SK-N-SH treated with all-trans-retinoic acid at 6 μM for 48 hours (cell line): ENCODE results near the gene SEBOX.

Source experiments
- ATAC-seq: fragments of 200-7000 bp; cut with Tn5 transposase; 3 replicates; pipeline ENCODE4 v1.9.1; 2020; ENCODE audit warnings: mild to moderate bottlenecking, moderate library complexity
- ARNTL ChIP-seq: fragments of 450-650 bp; formaldehyde crosslinking; IDR thresholded peaks from 2 replicates; pipeline ENCODE4 v1.5.0; 2020; ENCODE audit warnings: low read depth, mild to moderate bottlenecking, moderate library complexity, borderline replicate concordance
- BACH2 ChIP-seq: fragments of 250-450 bp; sonication (Bioruptor Pico); IDR thresholded peaks from 2 replicates; pipeline ENCODE4 v1.9.0; 2021; ENCODE audit warnings: mild to moderate bottlenecking, borderline replicate concordance
- CSDC2 ChIP-seq: fragments of 250-450 bp; sonication (Bioruptor Pico); IDR thresholded peaks from 2 replicates; pipeline ENCODE4 v1.5.0; 2020; ENCODE audit warnings: mild to moderate bottlenecking, moderate library complexity
- GLIS3 ChIP-seq: fragments of 250-450 bp; sonication (Bioruptor Pico); IDR thresholded peaks from 2 replicates; pipeline ENCODE4 v1.5.0; 2020; ENCODE audit warnings: mild to moderate bottlenecking, moderate library complexity
- ISL1 ChIP-seq: fragments of 250-450 bp; sonication (Bioruptor Pico); IDR thresholded peaks from 2 replicates; pipeline ENCODE4 v2.1.2; 2022; ENCODE audit warnings: mild to moderate bottlenecking, moderate library complexity
- OSR1 ChIP-seq: fragments of 250-450 bp; sonication (Bioruptor Pico); IDR thresholded peaks from 2 replicates; pipeline ENCODE4 v1.8.0; 2022; ENCODE audit warnings: moderate library complexity, mild to moderate bottlenecking, inconsistent platforms
- PPARA ChIP-seq: fragments of 250-450 bp; sonication (Bioruptor Pico); IDR thresholded peaks from 2 replicates; pipeline ENCODE4 v1.5.0; 2020; ENCODE audit warnings: mild to moderate bottlenecking, borderline replicate concordance
- RARB ChIP-seq: fragments of 250-450 bp; sonication (Bioruptor Pico); IDR thresholded peaks from 2 replicates; pipeline ENCODE4 v1.8.0; 2021; ENCODE audit warnings: mild to moderate bottlenecking, moderate library complexity
- SNAI2 ChIP-seq: fragments of 250-450 bp; sonication (Bioruptor Pico); IDR thresholded peaks from 2 replicates; pipeline ENCODE4 v1.5.0; 2020; ENCODE audit warnings: mild to moderate bottlenecking, moderate library complexity
- TCF4 ChIP-seq: fragments of 250-450 bp; sonication (Bioruptor Pico); IDR thresholded peaks from 2 replicates; pipeline ENCODE4 v1.8.0; 2021; ENCODE audit warnings: mild to moderate bottlenecking, moderate library complexity, borderline replicate concordance
- TOX ChIP-seq: fragments of 250-450 bp; sonication (Bioruptor Pico); IDR thresholded peaks from 2 replicates; pipeline ENCODE4 v1.8.0; 2021; ENCODE audit warnings: mild to moderate bottlenecking, moderate library complexity, borderline replicate concordance
- ZC3H10 ChIP-seq: fragments of 250-450 bp; sonication (Bioruptor Pico); IDR thresholded peaks from 2 replicates; pipeline ENCODE4 v1.5.1; 2021; ENCODE audit warnings: mild to moderate bottlenecking, moderate library complexity
- ZFP3 ChIP-seq: fragments of 250-450 bp; sonication (Bioruptor Pico); IDR thresholded peaks from 2 replicates; pipeline ENCODE4 v1.5.0; 2020; ENCODE audit warnings: mild to moderate bottlenecking, moderate library complexity
- ZFP30 ChIP-seq: fragments of 450-650 bp; formaldehyde crosslinking; IDR thresholded peaks from 2 replicates; pipeline ENCODE4 v1.5.0; 2022; ENCODE audit warnings: mild to moderate bottlenecking, moderate library complexity
- ZNF565 ChIP-seq: fragments of 450-650 bp; formaldehyde crosslinking; conservative IDR thresholded peaks from 2 replicates; pipeline ENCODE4 v1.5.0; 2020; ENCODE audit warnings: low read depth, mild to moderate bottlenecking, moderate library complexity
- ZNF8 ChIP-seq: fragments of 450-650 bp; formaldehyde crosslinking; IDR thresholded peaks from 2 replicates; pipeline ENCODE4 v1.5.0; 2020; ENCODE audit warnings: mild to moderate bottlenecking, moderate library complexity
- TF ChIP-seq, protein P1 (sequence below): fragments of 250-450 bp; sonication (Bioruptor Pico); IDR thresholded peaks from 2 replicates; pipeline ENCODE4 v1.5.1; 2021; ENCODE audit warnings: mild to moderate bottlenecking, moderate library complexity
- TF ChIP-seq, protein P2 (sequence below): fragments of 250-450 bp; sonication (Bioruptor Pico); IDR thresholded peaks from 2 replicates; pipeline ENCODE4 v1.5.1; 2020; ENCODE audit warnings: low read depth, mild to moderate bottlenecking, moderate library complexity
- TF ChIP-seq, protein P3 (sequence below): fragments of 250-450 bp; sonication (Bioruptor Pico); IDR thresholded peaks from 2 replicates; pipeline ENCODE4 v1.8.0; 2021; ENCODE audit warnings: low read depth, mild to moderate bottlenecking, moderate library complexity, borderline replicate concordance
- TF ChIP-seq, protein P4 (sequence below): fragments of 250-450 bp; sonication (Bioruptor Pico); IDR thresholded peaks from 2 replicates; pipeline ENCODE4 v1.8.0; 2020; ENCODE audit warnings: mild to moderate bottlenecking, moderate library complexity, borderline replicate concordance

SEBOX gene

DNA sequence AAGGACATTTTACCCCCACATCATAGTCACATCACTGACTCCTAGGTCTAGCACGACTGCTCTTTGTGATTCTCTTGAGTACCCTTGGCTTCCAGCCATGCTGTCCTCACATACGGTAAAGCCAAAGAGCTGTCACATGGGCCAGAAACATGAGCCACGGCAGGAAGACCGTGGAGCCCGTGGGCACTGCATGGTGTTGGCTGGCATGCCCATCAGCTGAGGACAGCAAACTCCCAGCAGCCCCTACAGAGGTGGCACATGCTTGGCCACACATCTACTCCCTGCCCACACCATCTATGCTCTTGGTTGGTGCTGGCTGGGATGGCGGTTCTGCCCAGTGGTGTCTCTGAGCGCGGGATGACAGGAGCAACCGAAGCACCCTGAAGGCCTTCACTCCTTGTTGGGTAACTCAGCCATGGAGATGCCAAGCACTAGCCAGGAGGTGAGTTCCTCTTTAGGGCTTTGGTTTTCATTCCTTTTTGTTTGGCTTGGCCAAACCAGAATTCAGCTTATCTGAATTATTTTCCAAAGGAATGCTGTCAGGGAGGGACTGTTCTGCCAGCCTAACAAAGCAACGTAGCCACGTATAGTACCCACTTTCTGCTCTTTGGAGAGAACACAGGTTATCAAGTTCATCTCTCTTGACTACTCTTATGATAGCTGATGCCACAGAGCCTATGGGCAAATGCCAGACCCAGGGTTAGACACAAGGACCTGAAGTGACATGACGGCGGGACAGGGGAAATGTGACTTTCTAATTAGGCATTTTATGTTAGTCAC is 19.4 kb downstream of the SEBOX start:
- no peak for TF ChIP-seq PPARA (CRISPR knock-in tag)
- TF ChIP-seq CSDC2 (CRISPR knock-in tag): no peak
- TF ChIP-seq SNAI2 (CRISPR knock-in tag): no peak
- no peak for TF ChIP-seq GLIS3 (CRISPR knock-in tag)
- no peak for TF ChIP-seq ZNF8
- no peak for TF ChIP-seq BACH2
- no peak for TF ChIP-seq ISL1 (CRISPR knock-in tag)
- TF ChIP-seq, protein P1, sequence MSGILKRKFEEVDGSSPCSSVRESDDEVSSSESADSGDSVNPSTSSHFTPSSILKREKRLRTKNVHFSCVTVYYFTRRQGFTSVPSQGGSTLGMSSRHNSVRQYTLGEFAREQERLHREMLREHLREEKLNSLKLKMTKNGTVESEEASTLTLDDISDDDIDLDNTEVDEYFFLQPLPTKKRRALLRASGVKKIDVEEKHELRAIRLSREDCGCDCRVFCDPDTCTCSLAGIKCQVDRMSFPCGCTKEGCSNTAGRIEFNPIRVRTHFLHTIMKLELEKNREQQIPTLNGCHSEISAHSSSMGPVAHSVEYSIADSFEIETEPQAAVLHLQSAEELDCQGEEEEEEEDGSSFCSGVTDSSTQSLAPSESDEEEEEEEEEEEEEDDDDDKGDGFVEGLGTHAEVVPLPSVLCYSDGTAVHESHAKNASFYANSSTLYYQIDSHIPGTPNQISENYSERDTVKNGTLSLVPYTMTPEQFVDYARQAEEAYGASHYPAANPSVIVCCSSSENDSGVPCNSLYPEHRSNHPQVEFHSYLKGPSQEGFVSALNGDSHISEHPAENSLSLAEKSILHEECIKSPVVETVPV (CRISPR knock-in tag): no peak
- TF ChIP-seq TOX (CRISPR knock-in tag): no peak
- no peak for TF ChIP-seq TCF4 (CRISPR knock-in tag)
- TF ChIP-seq ZNF565 (CRISPR knock-in tag): no peak
- no peak for ATAC-seq

DNA sequence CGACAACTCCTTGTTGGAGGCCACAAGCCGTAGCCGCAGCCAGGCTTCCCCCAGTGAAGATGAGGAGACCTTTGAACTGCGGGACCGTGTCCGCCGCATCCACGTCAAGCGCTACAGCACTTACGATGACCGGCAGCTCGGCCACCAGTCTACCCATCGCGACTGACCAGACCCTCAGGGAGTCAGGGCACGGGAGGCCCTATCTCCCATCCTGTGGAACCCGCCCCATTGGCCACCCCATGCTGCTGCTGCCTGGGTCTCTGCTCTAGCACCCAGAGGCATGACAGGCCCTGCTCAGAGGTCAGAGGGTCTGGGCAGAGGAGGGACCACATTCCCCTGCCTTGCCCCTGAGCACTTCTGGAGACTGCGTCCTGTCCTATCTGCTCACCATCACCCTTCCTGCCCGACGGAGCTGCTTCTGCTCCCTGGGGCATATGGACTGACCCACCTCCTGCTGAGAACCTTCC is 20.5 kb downstream of the SEBOX start:
- no peak for ATAC-seq
- no peak for TF ChIP-seq PPARA (CRISPR knock-in tag)
- TF ChIP-seq SNAI2 (CRISPR knock-in tag): no peak
- TF ChIP-seq ZNF565 (CRISPR knock-in tag): no peak
- no peak for TF ChIP-seq GLIS3 (CRISPR knock-in tag)
- no peak for TF ChIP-seq TOX (CRISPR knock-in tag)
- TF ChIP-seq ZFP30 (CRISPR knock-in tag): no peak
- TF ChIP-seq OSR1: no peak
- TF ChIP-seq ZC3H10 (CRISPR knock-in tag): no peak
- no peak for TF ChIP-seq ARNTL (CRISPR knock-in tag)
- TF ChIP-seq RARB (CRISPR knock-in tag): no peak
- no peak for TF ChIP-seq CSDC2 (CRISPR knock-in tag)
- no peak for TF ChIP-seq ISL1 (CRISPR knock-in tag)
- TF ChIP-seq, protein P2, sequence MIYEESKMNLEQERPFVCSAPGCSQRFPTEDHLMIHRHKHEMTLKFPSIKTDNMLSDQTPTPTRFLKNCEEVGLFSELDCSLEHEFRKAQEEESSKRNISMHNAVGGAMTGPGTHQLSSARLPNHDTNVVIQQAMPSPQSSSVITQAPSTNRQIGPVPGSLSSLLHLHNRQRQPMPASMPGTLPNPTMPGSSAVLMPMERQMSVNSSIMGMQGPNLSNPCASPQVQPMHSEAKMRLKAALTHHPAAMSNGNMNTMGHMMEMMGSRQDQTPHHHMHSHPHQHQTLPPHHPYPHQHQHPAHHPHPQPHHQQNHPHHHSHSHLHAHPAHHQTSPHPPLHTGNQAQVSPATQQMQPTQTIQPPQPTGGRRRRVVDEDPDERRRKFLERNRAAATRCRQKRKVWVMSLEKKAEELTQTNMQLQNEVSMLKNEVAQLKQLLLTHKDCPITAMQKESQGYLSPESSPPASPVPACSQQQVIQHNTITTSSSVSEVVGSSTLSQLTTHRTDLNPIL (CRISPR knock-in tag): no peak
- TF ChIP-seq, protein P3, sequence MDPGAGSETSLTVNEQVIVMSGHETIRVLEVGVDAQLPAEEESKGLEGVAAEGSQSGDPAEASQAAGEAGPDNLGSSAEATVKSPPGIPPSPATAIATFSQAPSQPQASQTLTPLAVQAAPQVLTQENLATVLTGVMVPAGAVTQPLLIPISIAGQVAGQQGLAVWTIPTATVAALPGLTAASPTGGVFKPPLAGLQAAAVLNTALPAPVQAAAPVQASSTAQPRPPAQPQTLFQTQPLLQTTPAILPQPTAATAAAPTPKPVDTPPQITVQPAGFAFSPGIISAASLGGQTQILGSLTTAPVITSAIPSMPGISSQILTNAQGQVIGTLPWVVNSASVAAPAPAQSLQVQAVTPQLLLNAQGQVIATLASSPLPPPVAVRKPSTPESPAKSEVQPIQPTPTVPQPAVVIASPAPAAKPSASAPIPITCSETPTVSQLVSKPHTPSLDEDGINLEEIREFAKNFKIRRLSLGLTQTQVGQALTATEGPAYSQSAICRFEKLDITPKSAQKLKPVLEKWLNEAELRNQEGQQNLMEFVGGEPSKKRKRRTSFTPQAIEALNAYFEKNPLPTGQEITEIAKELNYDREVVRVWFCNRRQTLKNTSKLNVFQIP (CRISPR knock-in tag): no peak
- no peak for TF ChIP-seq BACH2
- TF ChIP-seq, protein P1 (CRISPR knock-in tag): no peak
- TF ChIP-seq TCF4 (CRISPR knock-in tag): no peak
- no peak for TF ChIP-seq ZNF8

DNA sequence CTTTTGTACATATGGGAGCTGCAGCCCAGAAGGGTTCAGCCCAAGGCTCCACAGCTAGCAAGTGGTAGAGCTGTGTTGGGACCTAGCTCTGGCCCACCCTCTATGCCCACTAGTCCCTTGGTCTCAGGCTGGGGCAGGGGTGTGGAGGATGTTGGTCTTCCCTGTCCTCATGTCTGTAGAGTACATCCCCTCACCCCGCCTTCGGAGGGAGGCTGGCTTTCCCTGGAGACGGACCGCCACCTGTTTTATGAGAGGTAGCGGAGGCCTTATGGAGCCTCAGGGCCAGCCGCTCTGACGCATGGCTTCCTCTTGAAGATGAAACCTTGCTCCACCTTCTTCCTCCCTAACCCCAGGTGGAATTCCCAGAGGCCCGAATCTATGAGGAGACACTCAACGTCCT is 21.0 kb downstream of the SEBOX start:
- no peak for ATAC-seq
- TF ChIP-seq OSR1 (no peak), ZFP3 (no peak), SNAI2 (CRISPR knock-in tag) (no peak), TOX (CRISPR knock-in tag) (no peak), ZC3H10 (CRISPR knock-in tag) (no peak), GLIS3 (CRISPR knock-in tag) (no peak), TCF4 (CRISPR knock-in tag) (no peak), ZNF8 (no peak), PPARA (CRISPR knock-in tag) (no peak), RARB (CRISPR knock-in tag) (no peak)
- TF ChIP-seq, protein P2 (CRISPR knock-in tag): no peak
- TF ChIP-seq, protein P4, sequence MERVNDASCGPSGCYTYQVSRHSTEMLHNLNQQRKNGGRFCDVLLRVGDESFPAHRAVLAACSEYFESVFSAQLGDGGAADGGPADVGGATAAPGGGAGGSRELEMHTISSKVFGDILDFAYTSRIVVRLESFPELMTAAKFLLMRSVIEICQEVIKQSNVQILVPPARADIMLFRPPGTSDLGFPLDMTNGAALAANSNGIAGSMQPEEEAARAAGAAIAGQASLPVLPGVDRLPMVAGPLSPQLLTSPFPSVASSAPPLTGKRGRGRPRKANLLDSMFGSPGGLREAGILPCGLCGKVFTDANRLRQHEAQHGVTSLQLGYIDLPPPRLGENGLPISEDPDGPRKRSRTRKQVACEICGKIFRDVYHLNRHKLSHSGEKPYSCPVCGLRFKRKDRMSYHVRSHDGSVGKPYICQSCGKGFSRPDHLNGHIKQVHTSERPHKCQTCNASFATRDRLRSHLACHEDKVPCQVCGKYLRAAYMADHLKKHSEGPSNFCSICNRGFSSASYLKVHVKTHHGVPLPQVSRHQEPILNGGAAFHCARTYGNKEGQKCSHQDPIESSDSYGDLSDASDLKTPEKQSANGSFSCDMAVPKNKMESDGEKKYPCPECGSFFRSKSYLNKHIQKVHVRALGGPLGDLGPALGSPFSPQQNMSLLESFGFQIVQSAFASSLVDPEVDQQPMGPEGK (CRISPR knock-in tag): no peak
